AML-193 (cell line): ENCODE measurements around the gene PSMD14.
"Not testable (repeated sequence)": the region's sequence is repeated elsewhere in the genome, so short reads cannot be mapped to it uniquely, and the experiment has no call there.

Experiments used
- DNase-seq, 2 experiments: peaks; one replicate each; lab custom pipeline; 2025; lab: John Stamatoyannopoulos, UW

The PSMD14 gene

GRCh38 chr2:161308178-161308955 lies at the start of gene PSMD14:
PSMD14 (plus strand) TSS chr2:161308425; CDS start chr2:161318826, 10,401 bp downstream.
- peak; percentile 93 to 94 for DNase-seq

- no peak for DNase-seq
Measured at GRCh38 chr2:161265874-161266273, 42.4 kb upstream of the PSMD14 start.

GRCh38 chr2:161269111-161269510 lies 39.1 kb upstream of the PSMD14 start:
- no peak for DNase-seq

- DNase-seq: peak; percentile 70 to 77
Measured at GRCh38 chr2:161273038-161273760, 35.0 kb upstream of the PSMD14 start.

- DNase-seq: not testable (repeated sequence)
Measured at GRCh38 chr2:161278564-161279229, 29.5 kb upstream of the PSMD14 start.

GRCh38 chr2:161279230-161279815 lies 28.9 kb upstream of the PSMD14 start:
- not testable (repeated sequence) for DNase-seq

- DNase-seq: not testable (repeated sequence)
Measured at GRCh38 chr2:161280906-161281323, 27.3 kb upstream of the PSMD14 start.

- DNase-seq: not testable (repeated sequence)
Measured at GRCh38 chr2:161281615-161282310, 26.5 kb upstream of the PSMD14 start.

GRCh38 chr2:161282311-161282644 lies 25.9 kb upstream of the PSMD14 start:
- not testable (repeated sequence) for DNase-seq

GRCh38 chr2:161283926-161284325 lies 24.3 kb upstream of the PSMD14 start:
- DNase-seq: no peak

- DNase-seq: no peak
Measured at GRCh38 chr2:161303535-161304050, 4.6 kb upstream of the PSMD14 start.

- DNase-seq: peak in 1 of 2 experiments; percentile 12
Measured at GRCh38 chr2:161306919-161307318, 1.3 kb upstream of the PSMD14 start.

- DNase-seq: peak in 1 of 2 experiments; percentile 19
Measured at GRCh38 chr2:161307676-161308075, 549 bp upstream of the PSMD14 start.

- DNase-seq: no peak
Measured at GRCh38 chr2:161312996-161313395, 4.8 kb downstream of the PSMD14 start.

- DNase-seq: no peak
Measured at GRCh38 chr2:161315380-161315779, 7.2 kb downstream of the PSMD14 start.

GRCh38 chr2:161316701-161317100 lies 8.5 kb downstream of the PSMD14 start:
- no peak for DNase-seq

GRCh38 chr2:161321944-161322648 lies 13.9 kb downstream of the PSMD14 start:
- no peak for DNase-seq

GRCh38 chr2:161324876-161325275 lies 16.7 kb downstream of the PSMD14 start:
- DNase-seq: no peak

GRCh38 chr2:161327582-161327981 lies 19.4 kb downstream of the PSMD14 start:
- no peak for DNase-seq

GRCh38 chr2:161332371-161332967 lies 24.2 kb downstream of the PSMD14 start:
- DNase-seq: no peak
